Measurements from ENCODE around the gene CENPC. TPM values are rescaled to one million over a fixed set of nuclear protein-coding genes. Genes with fewer than 3 reads are reported as not detected.

The CENPC gene
- total and polyA plus RNA-seq, 2 donors (not counting 3 experiments of a cell fraction or from before 2014, with no cell fraction given), result 3.6 to 26.4 TPM

DNA sequence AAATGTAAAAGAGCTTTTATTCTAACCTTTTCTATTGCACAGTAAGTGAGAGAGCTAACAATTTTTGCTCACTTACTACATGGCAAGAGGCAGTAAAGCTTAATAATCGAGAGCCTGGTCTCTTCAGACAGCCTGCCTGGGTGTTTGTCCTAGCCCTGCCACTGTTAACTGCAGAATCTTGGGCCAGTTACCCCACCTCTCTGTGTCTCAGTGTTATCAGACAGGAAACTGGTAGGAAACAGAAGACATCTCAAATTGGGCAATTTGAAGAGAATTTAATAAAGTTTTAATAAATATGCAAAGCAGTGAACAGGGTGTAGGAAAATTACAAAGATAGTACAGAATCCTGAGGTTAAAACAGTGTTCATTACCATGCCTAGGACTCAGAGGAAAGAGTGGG is 26.7 kb upstream of the CENPC start:
- H4K20me1 ChIP-seq (replicated peaks; ENCODE audit: control insufficient read depth, extremely low read depth, insufficient read depth, low read length), result no peaks in the 10 kb centered on the region
- H3K9me1 ChIP-seq (replicated peaks; ENCODE audit: control insufficient read depth, extremely low read depth, insufficient read depth, low read length), result no peaks in the 10 kb centered on the region
- ChIA-PET CTCF (no interaction called here), POLR2A (no interaction called here)
- H3K9me3 ChIP-seq (replicated peaks; ENCODE audit: control insufficient read depth, insufficient read depth, low read length), result no peaks in the 10 kb centered on the region
- no peak overlapping the region for H3K4me2 ChIP-seq (ENCODE audit: insufficient read depth, low read length)
- H3K4me1 ChIP-seq (ENCODE audit: control insufficient read depth, extremely low read depth, insufficient read depth, low read length), result no peaks in the 10 kb centered on the region
- H3K36me3 ChIP-seq (ENCODE audit: control insufficient read depth in 2 of 2, extremely low read depth in 1 of 2, insufficient read depth in 2 of 2, low read length in 2 of 2), result no peaks in the 10 kb centered on the region
- no TSS peak for BruUV-seq (replicated peaks)
- no peak overlapping the region for H3K4me3 ChIP-seq (replicated peaks in 1 of 3; ENCODE audit: insufficient read depth in 1 of 3, low read depth in 1 of 3, low read length in 3 of 3)
- intact Hi-C loops (cut with micrococcal nuclease) (no loop called here), dilution Hi-C loops (cut with MboI; ENCODE audit: extremely low pct_ligation_motif_present, low sequenced_read_pairs) (no loop called here)
- FAIRE-seq (no peak), DNase-seq (ENCODE audit: low read depth, low spot score) (no peak)
- TF ChIP-seq JUN (IDR thresholded peaks at IDR 0.05; ENCODE audit: borderline replicate concordance, insufficient read depth, insufficient read length, low read depth), result no peak
- TF ChIP-seq POLR2A (IDR thresholded peaks at IDR 0.05; ENCODE audit: low read depth, low read length), result no peak
- TF ChIP-seq, protein P1, sequence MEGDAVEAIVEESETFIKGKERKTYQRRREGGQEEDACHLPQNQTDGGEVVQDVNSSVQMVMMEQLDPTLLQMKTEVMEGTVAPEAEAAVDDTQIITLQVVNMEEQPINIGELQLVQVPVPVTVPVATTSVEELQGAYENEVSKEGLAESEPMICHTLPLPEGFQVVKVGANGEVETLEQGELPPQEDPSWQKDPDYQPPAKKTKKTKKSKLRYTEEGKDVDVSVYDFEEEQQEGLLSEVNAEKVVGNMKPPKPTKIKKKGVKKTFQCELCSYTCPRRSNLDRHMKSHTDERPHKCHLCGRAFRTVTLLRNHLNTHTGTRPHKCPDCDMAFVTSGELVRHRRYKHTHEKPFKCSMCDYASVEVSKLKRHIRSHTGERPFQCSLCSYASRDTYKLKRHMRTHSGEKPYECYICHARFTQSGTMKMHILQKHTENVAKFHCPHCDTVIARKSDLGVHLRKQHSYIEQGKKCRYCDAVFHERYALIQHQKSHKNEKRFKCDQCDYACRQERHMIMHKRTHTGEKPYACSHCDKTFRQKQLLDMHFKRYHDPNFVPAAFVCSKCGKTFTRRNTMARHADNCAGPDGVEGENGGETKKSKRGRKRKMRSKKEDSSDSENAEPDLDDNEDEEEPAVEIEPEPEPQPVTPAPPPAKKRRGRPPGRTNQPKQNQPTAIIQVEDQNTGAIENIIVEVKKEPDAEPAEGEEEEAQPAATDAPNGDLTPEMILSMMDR (IDR thresholded peaks at IDR 0.05; ENCODE audit: extremely low read depth in 1 of 2, insufficient read depth in 1 of 2, low read depth in 1 of 2, low read length in 2 of 2), result no peak
- no peak for TF ChIP-seq GATA2 (IDR thresholded peaks at IDR 0.05; ENCODE audit: insufficient read depth, insufficient read length, low read depth, low read length)
- no peak for TF ChIP-seq FOS (IDR thresholded peaks at IDR 0.05; ENCODE audit: borderline replicate concordance, insufficient read depth, low read length)
- no peak for TF ChIP-seq MYC (IDR thresholded peaks at IDR 0.05; ENCODE audit: low read depth, low read length)
- no peak for TF ChIP-seq POLR2AphosphoS5 (IDR thresholded peaks at IDR 0.05; ENCODE audit: insufficient read depth, low read depth, low read length)
- TF ChIP-seq MAX (IDR thresholded peaks at IDR 0.05; ENCODE audit: insufficient read depth, insufficient read length), result no peak
- no peak for TF ChIP-seq EZH2 (IDR thresholded peaks at IDR 0.05; ENCODE audit: borderline replicate concordance, low read depth, low read length, severe bottlenecking)
- H3K79me2 ChIP-seq (ENCODE audit: control insufficient read depth, insufficient read depth, low read length), result no peaks in the 10 kb centered on the region
- no peak overlapping the region for H2AFZ ChIP-seq (ENCODE audit: low read depth, low read length)
- no peak overlapping the region for H3K27ac ChIP-seq (ENCODE audit: insufficient read depth, low read depth, low read length)
- H3K9ac ChIP-seq (replicated peaks; ENCODE audit: extremely low read depth, insufficient read depth, low read length), result no peak overlapping the region
- H3K27me3 ChIP-seq (ENCODE audit: control insufficient read depth in 2 of 2, insufficient read depth in 2 of 2, low read length in 2 of 2), result no peaks in the 10 kb centered on the region
